GM19455 (cell line): ENCODE results near the gene C6orf47.

ENCODE experiments used
- ATAC-seq: cut with Tn5 transposase; IDR thresholded peaks from one replicate; pipeline ENCODE4 v1.9.1; 2021; ENCODE audit not compliant: unreplicated experiment

C6orf47 gene

GRCh38 chr6:31636698-31637596, 23.6 kb downstream of the C6orf47 start:
- ATAC-seq = no peak

- no peak for ATAC-seq
Measured at GRCh38 chr6:31634969-31635575, 25.5 kb downstream of the C6orf47 start.

- ATAC-seq = no peak
Measured at GRCh38 chr6:31634131-31634530, 26.4 kb downstream of the C6orf47 start.

- ATAC-seq = no peak
Measured at GRCh38 chr6:31633447-31633846, 27.1 kb downstream of the C6orf47 start.

- ATAC-seq = no peak
Measured at GRCh38 chr6:31632279-31632946, 28.2 kb downstream of the C6orf47 start.

GRCh38 chr6:31631681-31632278, 28.8 kb downstream of the C6orf47 start:
- no peak for ATAC-seq

- no peak for ATAC-seq
Measured at GRCh38 chr6:31631209-31631608, 29.4 kb downstream of the C6orf47 start.

GRCh38 chr6:31630177-31630934, 30.2 kb downstream of the C6orf47 start:
- no peak for ATAC-seq

- no peak for ATAC-seq
Measured at GRCh38 chr6:31629014-31629413, 31.6 kb downstream of the C6orf47 start.

GRCh38 chr6:31627690-31628287, 32.8 kb downstream of the C6orf47 start:
- no peak for ATAC-seq

GRCh38 chr6:31626952-31627351, 33.6 kb downstream of the C6orf47 start:
- no peak for ATAC-seq

GRCh38 chr6:31624070-31624469, 36.5 kb downstream of the C6orf47 start:
- no peak for ATAC-seq

- ATAC-seq = no peak
Measured at GRCh38 chr6:31622684-31623091, 37.9 kb downstream of the C6orf47 start.

GRCh38 chr6:31621991-31622390, 38.6 kb downstream of the C6orf47 start:
- no peak for ATAC-seq

GRCh38 chr6:31621320-31621939, 39.1 kb downstream of the C6orf47 start:
- no peak for ATAC-seq

- ATAC-seq = peak; percentile 53
Measured at GRCh38 chr6:31620586-31621319, 39.8 kb downstream of the C6orf47 start, which contains the start of gene PRRC2A. TSS of gene PRRC2A (plus strand) at chr6:31620715. CDS start at chr6:31622790, 2,075 bp downstream.

GRCh38 chr6:31619805-31620585, 40.6 kb downstream of the C6orf47 start:
- ATAC-seq = peak; percentile 69

- ATAC-seq = no peak
Measured at GRCh38 chr6:31617010-31617409, 43.6 kb downstream of the C6orf47 start.
